ENCODE results near the gene SLC6A19. TPM values are rescaled to one million over a fixed set of nuclear protein-coding genes. Genes with fewer than 3 reads are reported as not detected.
A peak's percentile ranks its signal among the peaks of the same experiment; 100 is the strongest.

SLC6A19 gene
- total and polyA plus RNA-seq, 9 of the 15 experiments (the other 6 are each of a cell fraction or from before 2014, with no cell fraction given): 0.03 to 1.6 (median 0.59) TPM

DNA sequence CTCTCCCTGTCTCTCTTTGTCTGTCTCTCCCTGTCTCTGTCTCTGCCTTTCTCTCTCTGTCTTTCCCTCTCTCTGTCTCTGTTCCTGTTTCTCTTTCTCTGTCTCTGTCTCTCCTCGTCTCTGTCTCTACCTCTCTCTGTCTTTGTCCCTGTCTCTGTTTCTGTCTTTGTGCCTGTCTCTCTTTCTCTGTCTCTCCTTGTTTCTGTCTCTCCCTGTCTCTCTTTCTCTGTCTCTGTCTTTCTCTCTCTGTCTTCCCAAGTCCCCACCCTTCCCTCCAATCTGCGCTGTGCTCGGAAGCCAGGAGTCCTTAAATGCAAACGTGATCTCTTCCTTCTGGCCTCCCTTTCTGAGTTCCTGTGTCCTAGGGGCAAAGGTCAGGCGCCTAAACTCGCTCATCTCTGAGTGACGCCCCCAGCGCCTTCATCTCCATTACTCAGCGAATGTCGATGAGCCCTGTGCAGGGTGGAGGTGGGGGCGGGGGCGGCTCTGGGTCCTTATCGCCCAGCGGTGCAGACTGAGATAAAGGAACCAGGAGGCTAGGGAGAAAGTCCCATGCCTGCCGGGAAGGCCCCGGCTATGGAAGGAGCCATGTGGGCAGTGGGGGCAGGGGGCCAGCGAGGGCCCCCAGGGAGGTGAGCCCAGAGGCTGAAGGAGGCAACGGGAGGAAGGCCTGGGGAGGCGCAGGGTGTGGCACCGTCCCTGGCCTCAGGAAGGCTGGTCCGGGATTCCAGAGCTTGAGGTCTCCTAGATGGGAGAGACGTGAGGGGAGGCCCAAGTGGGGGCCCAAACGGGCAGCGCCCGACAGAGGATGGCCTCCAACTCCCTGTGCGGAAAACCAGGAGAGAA, 1.5 kb upstream of the SLC6A19 start (continued):
- TF ChIP-seq, protein P1, sequence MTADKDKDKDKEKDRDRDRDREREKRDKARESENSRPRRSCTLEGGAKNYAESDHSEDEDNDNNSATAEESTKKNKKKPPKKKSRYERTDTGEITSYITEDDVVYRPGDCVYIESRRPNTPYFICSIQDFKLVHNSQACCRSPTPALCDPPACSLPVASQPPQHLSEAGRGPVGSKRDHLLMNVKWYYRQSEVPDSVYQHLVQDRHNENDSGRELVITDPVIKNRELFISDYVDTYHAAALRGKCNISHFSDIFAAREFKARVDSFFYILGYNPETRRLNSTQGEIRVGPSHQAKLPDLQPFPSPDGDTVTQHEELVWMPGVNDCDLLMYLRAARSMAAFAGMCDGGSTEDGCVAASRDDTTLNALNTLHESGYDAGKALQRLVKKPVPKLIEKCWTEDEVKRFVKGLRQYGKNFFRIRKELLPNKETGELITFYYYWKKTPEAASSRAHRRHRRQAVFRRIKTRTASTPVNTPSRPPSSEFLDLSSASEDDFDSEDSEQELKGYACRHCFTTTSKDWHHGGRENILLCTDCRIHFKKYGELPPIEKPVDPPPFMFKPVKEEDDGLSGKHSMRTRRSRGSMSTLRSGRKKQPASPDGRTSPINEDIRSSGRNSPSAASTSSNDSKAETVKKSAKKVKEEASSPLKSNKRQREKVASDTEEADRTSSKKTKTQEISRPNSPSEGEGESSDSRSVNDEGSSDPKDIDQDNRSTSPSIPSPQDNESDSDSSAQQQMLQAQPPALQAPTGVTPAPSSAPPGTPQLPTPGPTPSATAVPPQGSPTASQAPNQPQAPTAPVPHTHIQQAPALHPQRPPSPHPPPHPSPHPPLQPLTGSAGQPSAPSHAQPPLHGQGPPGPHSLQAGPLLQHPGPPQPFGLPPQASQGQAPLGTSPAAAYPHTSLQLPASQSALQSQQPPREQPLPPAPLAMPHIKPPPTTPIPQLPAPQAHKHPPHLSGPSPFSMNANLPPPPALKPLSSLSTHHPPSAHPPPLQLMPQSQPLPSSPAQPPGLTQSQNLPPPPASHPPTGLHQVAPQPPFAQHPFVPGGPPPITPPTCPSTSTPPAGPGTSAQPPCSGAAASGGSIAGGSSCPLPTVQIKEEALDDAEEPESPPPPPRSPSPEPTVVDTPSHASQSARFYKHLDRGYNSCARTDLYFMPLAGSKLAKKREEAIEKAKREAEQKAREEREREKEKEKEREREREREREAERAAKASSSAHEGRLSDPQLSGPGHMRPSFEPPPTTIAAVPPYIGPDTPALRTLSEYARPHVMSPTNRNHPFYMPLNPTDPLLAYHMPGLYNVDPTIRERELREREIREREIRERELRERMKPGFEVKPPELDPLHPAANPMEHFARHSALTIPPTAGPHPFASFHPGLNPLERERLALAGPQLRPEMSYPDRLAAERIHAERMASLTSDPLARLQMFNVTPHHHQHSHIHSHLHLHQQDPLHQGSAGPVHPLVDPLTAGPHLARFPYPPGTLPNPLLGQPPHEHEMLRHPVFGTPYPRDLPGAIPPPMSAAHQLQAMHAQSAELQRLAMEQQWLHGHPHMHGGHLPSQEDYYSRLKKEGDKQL (CRISPR knock-in tag; IDR thresholded peaks at IDR 0.05; ENCODE audit: borderline replicate concordance): no peak
- TF ChIP-seq FOSL1 (tag; conservative IDR thresholded peaks at IDR 0.05) (peak; percentile 75), ZNF324 (CRISPR knock-in tag; IDR thresholded peaks at IDR 0.05) (peak; percentile 39; the same call in 1 of the 2 replicates), BHLHE40 (IDR thresholded peaks at IDR 0.05; ENCODE audit: low read length) (peak; percentile 92), MYBL2 (IDR thresholded peaks at IDR 0.05; ENCODE audit: low read depth) (peak; percentile 58; the same call in 1 of the 2 replicates), MYBL2 (CRISPR knock-in tag; IDR thresholded peaks at IDR 0.05; ENCODE audit: borderline replicate concordance) (no peak), ZC3H8 (IDR thresholded peaks at IDR 0.05) (no peak), TCFL5 (CRISPR knock-in tag; conservative IDR thresholded peaks at IDR 0.05) (0 out of 2 replicates have a peak, but pooled peaks have one; percentile 38), HNRNPUL1 (IDR thresholded peaks at IDR 0.05; ENCODE audit: low read length) (no peak), ILK (tag; IDR thresholded peaks at IDR 0.05; ENCODE audit: borderline replicate concordance, low read depth) (no peak), HMBOX1 (IDR thresholded peaks at IDR 0.05) (peak; percentile 41; the same call in 1 of the 2 replicates), ZNF133 (CRISPR knock-in tag; IDR thresholded peaks at IDR 0.05) (no peak), ZFP36 (IDR thresholded peaks at IDR 0.05; ENCODE audit: low read depth, low read length, partially characterized antibody) (peak; percentile 48), SRF (CRISPR knock-in tag; IDR thresholded peaks at IDR 0.05) (0 out of 4 replicates have a peak, but pooled peaks of 1 of the 2 experiments have one; percentile 64), ZNF12 (CRISPR knock-in tag; IDR thresholded peaks at IDR 0.05) (no peak), ZFPM2 (CRISPR knock-in tag; IDR thresholded peaks at IDR 0.05) (no peak), ZBTB12 (CRISPR knock-in tag; IDR thresholded peaks at IDR 0.05) (0 out of 2 replicates have a peak, but pooled peaks have one; percentile 15)
- TF ChIP-seq, protein P2, sequence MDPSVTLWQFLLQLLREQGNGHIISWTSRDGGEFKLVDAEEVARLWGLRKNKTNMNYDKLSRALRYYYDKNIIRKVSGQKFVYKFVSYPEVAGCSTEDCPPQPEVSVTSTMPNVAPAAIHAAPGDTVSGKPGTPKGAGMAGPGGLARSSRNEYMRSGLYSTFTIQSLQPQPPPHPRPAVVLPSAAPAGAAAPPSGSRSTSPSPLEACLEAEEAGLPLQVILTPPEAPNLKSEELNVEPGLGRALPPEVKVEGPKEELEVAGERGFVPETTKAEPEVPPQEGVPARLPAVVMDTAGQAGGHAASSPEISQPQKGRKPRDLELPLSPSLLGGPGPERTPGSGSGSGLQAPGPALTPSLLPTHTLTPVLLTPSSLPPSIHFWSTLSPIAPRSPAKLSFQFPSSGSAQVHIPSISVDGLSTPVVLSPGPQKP (CRISPR knock-in tag; IDR thresholded peaks at IDR 0.05): no peak

Measured in K562 (cell line).